Progenitor cell of endocrine pancreas (in vitro differentiated cells): ENCODE data around the gene CTNNBL1. TPM values are rescaled to one million over a fixed set of nuclear protein-coding genes. Genes with fewer than 3 reads are reported as not detected.

Experiments used
- DNase-seq: peaks from one replicate; pipeline ENCODE4 v3.0.0; 2021; ENCODE audit warnings: low spot score; ENCODE audit not compliant: unreplicated experiment
- H3K27ac Mint-ChIP-seq: 2 replicates; pipeline ENCODE4 v1.8.0; 2021; ENCODE audit warnings: mild to moderate bottlenecking, moderate library complexity, mixed read lengths
- H3K27me3 Mint-ChIP-seq: 2 replicates; pipeline ENCODE4 v1.8.0; 2021; ENCODE audit warnings: mixed read lengths
- H3K36me3 Mint-ChIP-seq: 2 replicates; pipeline ENCODE4 v1.8.0; 2022; ENCODE audit warnings: mixed read lengths; ENCODE audit not compliant: insufficient read depth
- H3K4me1 Mint-ChIP-seq: 2 replicates; pipeline ENCODE4 v1.8.0; 2021; ENCODE audit warnings: low read depth, mixed read lengths
- H3K4me3 Mint-ChIP-seq: 2 replicates; pipeline ENCODE4 v1.8.0; 2021; ENCODE audit warnings: low read depth, mild to moderate bottlenecking, moderate library complexity, mixed read lengths
- H3K9me3 Mint-ChIP-seq: 2 replicates; pipeline ENCODE4 v1.8.0; 2021; ENCODE audit warnings: low read depth, mixed read lengths
- CTCF ChIP-seq: fragments of 200-600 bp; sonication (generic); IDR thresholded peaks from one replicate; pipeline ENCODE4 v1.5.0; 2021; ENCODE audit warnings: antibody characterized with exemption, mild to moderate bottlenecking; ENCODE audit not compliant: unreplicated experiment
- total RNA-seq: library from RNA; stranded (reverse); gene quantifications from 2 replicates; pipeline ENCODE4 v1.2.1, GENCODE V29; 2021

The CTNNBL1 gene
- total RNA-seq, 1 donor from 2014 or later: 60.4 TPM

DNA sequence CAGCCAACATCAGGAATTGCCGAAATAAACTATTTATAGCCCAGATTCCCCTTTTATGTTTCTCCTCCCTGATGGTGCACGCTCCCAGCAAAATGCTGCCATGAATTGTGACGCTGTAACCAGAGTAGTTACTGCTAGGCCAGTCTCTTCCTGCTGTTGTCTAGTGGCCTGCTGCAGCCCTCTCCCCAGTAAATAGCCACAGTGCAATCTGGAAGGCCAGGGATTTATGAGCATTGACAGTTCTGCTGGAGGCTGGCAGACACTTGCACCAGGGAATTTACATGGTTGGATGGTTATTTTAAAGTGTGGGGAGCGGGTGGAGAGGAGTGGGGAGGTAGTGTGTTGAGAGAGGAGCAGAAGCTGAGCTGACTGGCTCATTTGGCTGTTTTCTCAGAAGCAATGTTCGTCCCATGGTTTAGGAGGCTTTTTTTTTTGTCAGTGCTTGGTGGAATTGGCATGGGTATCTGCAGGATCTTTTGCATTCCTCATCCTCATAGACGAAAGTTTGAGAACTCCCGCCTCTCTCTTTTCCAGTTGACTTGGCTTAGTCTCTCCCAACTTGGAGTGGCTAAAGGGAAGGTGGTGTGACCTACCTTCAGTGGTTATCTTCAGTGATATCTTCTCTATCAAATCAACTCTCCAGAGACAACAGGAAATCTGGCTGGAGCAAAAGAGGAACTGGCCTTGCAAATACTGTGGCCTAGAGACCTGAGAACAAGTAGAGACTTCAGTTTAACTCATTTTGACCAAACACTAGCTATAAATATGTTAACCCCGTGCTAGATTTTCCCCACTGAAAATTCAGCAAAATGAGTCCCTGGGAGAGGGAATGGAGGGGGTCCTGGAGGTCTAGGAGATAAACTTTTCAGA is 109.8 kb downstream of the CTNNBL1 start:
- Mint-ChIP-seq H3K27me3 (no peaks in the 10 kb centered on the region), H3K4me3 (no peak overlapping the region), H3K4me1 (peaks cover 7% of the 10 kb centered on the region), H3K36me3 (peaks cover 10% of the 10 kb centered on the region), H3K9me3 (no peaks in the 10 kb centered on the region), H3K27ac (no peak overlapping the region)
- TF ChIP-seq CTCF: no peak
- DNase-seq: no peak

DNA sequence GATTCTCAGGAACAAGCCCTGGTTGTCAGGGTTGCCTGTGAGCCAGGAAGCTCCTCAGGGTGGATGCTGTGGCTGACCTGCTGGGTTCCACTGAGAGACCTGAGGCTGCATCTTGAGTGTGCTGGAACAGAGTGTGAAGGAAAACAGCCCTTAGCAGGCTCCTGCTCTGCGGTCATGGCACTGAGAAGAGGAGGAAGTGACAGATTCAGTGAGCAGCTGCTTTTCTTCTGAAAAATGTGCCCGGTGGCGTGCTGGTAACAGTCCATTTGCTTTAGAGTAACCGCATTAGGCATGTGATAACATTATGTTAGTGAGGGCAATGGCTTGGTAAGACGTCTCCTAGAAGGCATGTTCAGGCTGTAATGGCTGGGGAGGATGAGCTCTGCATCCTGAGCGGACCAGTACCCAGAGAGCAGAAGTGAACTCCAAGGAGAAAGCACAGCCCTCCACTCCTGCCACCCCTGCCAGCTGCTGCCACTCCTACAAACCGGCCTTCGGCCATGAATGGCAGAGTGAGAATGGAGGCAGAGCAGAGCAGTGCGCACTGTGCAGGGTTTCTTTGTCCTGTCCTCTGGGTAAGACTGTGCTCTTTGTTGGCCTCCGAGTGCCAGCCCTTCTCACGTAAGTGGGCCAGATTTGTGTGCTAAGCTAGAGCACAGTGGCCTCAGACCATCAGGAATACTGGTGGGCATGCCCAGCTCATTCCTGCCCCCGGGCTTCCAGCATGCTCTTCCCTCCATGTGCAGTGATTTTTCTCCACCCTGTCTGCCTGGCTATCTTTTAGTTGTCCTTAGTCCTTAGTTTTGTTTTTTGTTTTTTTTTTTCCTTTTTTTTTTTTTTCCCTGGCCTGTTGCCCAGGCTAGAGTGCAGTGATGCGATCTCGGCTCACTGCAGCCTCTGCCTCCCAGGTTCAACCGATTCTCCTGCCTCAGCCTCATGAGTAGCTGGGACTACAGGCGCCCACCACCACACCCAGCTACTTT is 111.0 kb downstream of the CTNNBL1 start:
- Mint-ChIP-seq H3K4me1 (peaks cover 7% of the 10 kb centered on the region), H3K4me3 (no peak overlapping the region), H3K36me3 (peaks cover 16% of the 10 kb centered on the region), H3K9me3 (no peaks in the 10 kb centered on the region), H3K27ac (no peak overlapping the region), H3K27me3 (no peaks in the 10 kb centered on the region)
- TF ChIP-seq CTCF: no peak
- no peak for DNase-seq

DNA sequence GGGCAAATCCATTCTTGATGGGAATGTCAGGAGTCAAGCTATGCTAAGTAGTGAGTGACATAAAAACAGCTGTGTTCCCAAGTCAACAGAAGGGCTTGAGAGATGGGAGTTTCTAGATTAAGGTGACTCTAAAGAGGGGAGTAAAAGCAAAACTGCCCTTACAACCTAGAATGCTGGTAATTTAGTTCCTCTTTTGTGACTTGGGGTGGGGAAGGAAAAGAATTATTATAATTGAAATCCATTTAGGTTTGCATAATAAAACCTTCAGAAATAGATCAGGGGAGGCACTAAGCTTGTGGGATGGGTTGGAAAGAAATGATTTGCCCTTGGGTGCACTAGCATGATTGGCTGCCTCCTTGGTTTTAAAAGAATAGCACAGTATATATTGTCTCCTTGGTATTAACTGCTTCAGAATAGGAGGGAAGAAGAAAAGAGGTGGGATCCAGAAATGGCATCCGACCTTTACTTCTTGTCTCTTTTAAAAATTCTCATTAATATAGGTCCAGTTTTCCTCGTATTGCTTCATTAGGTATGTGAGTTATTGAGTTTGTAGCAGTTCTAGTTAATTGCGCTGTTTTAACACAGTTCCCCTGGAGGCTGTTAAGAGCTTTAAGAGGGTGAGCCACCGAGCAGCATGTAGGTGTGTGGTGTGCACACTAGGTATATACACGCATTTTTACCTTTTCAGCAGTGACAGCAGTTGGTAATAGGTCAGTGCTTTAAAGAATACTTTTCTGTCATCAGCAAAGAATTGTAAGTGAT is 113.8 kb downstream of the CTNNBL1 start:
- Mint-ChIP-seq H3K4me3 (no peak overlapping the region), H3K4me1 (peaks cover 7% of the 10 kb centered on the region), H3K36me3 (peaks cover 19% of the 10 kb centered on the region), H3K27ac (no peak overlapping the region), H3K9me3 (no peaks in the 10 kb centered on the region), H3K27me3 (no peaks in the 10 kb centered on the region)
- no peak for TF ChIP-seq CTCF
- DNase-seq: no peak

- no peak overlapping the region for H3K4me3 Mint-ChIP-seq
- H3K36me3 Mint-ChIP-seq: peaks cover 16% of the 10 kb centered on the region
- H3K9me3 Mint-ChIP-seq: no peaks in the 10 kb centered on the region
- no peak for DNase-seq
- peaks cover 9% of the 10 kb centered on the region for H3K4me1 Mint-ChIP-seq
- H3K27me3 Mint-ChIP-seq: no peaks in the 10 kb centered on the region
- no peak overlapping the region for H3K27ac Mint-ChIP-seq
- TF ChIP-seq CTCF: no peak
Measured at GRCh38 chr20:37808233-37809070, 114.6 kb downstream of the CTNNBL1 start.
